ENCODE data around the gene VIL1.

GRCh38 chr2:218425531-218425930 lies 6.6 kb downstream of the VIL1 start:
- no peak for TF ChIP-seq CTCF (tag by site-specific recombination; IDR thresholded peaks at IDR 0.05)
- TF ChIP-seq MEIS1 (CRISPR knock-in tag; IDR thresholded peaks at IDR 0.05; ENCODE audit: borderline replicate concordance) = no peak
